GM12875 (cell line): Measurements from ENCODE around the gene LZIC.

Source experiments
- H3K4me3 ChIP-seq: one replicate; pipeline ENCODE4 v1.5.1; 2011; ENCODE audit warnings: low read depth, low read length, control low read depth
- TF ChIP-seq, protein P1 (sequence below): IDR thresholded peaks from 2 replicates; pipeline ENCODE4 v1.5.1; 2011; ENCODE audit warnings: low read depth, mild to moderate bottlenecking, control low read depth, inconsistent platforms, low read length, moderate library complexity, borderline replicate concordance; ENCODE audit not compliant: insufficient read depth

LZIC gene

DNA sequence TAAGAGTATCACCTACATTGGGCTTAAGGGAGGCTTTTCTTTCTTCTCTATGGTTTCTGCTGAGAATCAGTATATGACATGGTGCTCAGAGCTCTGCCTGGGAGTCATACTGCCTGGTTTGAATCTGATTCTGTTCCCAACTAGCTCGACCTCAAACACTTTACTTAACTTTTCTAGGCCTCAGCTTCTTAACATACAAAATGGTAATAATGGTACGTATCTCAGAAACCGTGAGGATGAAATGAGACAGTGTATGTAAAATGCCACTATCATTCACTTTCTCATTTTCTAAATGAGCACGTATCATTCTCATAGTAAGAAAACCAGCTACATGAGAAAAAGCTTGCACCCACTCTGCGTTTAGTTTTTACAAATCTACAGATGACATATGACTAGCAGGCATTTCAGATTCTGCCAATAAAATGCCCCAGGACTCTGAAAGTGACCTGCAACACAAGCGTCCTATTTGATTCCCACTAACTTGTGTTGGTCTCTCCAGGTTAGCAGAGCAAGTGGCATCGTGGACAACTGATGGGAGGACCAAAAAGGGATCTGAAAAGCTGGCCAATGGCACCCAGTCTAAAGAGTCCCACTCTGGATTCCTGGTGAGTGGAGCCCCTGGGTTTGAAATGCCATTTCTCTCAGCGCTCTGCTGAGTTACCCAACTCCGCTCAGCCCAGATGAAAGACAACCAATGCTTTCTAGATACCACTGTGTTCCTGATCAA is 39.2 kb downstream of the LZIC start:
- TF ChIP-seq, protein P1, sequence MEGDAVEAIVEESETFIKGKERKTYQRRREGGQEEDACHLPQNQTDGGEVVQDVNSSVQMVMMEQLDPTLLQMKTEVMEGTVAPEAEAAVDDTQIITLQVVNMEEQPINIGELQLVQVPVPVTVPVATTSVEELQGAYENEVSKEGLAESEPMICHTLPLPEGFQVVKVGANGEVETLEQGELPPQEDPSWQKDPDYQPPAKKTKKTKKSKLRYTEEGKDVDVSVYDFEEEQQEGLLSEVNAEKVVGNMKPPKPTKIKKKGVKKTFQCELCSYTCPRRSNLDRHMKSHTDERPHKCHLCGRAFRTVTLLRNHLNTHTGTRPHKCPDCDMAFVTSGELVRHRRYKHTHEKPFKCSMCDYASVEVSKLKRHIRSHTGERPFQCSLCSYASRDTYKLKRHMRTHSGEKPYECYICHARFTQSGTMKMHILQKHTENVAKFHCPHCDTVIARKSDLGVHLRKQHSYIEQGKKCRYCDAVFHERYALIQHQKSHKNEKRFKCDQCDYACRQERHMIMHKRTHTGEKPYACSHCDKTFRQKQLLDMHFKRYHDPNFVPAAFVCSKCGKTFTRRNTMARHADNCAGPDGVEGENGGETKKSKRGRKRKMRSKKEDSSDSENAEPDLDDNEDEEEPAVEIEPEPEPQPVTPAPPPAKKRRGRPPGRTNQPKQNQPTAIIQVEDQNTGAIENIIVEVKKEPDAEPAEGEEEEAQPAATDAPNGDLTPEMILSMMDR = no peak
- H3K4me3 ChIP-seq = no peak overlapping the region

- TF ChIP-seq, protein P1 = no peak
- H3K4me3 ChIP-seq = no peak overlapping the region
Measured at GRCh38 chr1:9902060-9902452, 41.1 kb downstream of the LZIC start.

GRCh38 chr1:9901148-9902059 is 41.8 kb downstream of the LZIC start:
- TF ChIP-seq, protein P1 = no peak
- no peak overlapping the region for H3K4me3 ChIP-seq

GRCh38 chr1:9900142-9901043 is 42.8 kb downstream of the LZIC start:
- H3K4me3 ChIP-seq = no peak overlapping the region
- TF ChIP-seq, protein P1 = no peak

- no peak overlapping the region for H3K4me3 ChIP-seq
- TF ChIP-seq, protein P1 = no peak
Measured at GRCh38 chr1:9894115-9894514, 49.1 kb downstream of the LZIC start.

DNA sequence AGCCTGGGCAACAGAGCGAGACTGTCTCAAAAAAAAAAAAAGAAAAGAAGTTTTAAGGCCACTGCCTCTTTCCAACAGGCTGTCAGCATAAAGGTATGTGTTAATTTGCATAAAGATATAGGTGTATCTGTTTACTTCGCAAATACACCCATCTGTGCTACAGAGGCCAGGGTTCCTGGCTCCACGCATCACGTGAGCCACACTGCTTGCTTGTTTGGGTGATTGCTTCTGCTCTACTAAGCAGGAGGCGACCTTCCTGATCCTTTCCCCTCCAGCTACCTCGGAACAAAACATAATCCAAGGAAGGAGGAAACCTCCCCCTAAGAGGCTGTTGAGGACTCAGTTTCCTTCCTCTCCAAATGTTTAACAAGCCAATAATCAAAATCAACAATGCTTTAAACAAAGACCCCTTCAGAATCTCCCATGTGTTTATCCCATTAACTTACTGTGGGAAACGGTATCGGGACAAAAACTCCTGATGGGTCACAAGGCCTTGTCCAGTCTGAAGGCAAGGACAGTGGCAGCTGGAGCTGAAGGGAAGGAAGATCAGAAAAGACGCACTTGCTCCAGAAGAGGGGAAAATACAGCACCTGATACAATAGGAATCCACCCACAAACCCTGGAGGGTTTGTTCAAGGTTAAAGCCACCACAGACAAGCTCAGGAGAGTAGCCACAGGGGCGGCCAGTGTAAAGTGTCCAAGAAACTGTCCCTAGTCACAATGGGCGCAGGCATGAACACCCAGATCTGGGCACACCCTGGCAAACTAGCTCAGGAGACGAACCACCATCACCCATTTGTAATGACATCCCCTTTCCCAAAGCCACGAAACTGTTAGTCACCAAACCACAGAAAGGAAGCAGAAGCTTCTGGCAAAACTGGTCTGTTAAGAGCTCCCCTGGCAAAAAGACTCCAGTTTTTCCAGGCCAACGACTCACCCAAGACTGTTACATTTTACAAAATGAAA is 50.3 kb downstream of the LZIC start:
- H3K4me3 ChIP-seq = no peak overlapping the region

More for the DNA sequence above, 50.3 kb downstream of the LZIC start:
- TF ChIP-seq, protein P1 = no peak
